HG02610 (cell line): ENCODE results near the gene SZT2.
A peak's percentile ranks its signal among the peaks of the same experiment; 100 is the strongest.
"Not testable (repeated sequence)": the region's sequence is repeated elsewhere in the genome, so short reads cannot be mapped to it uniquely, and the experiment has no call there.

Experiments used
- ATAC-seq: cut with Tn5 transposase; IDR thresholded peaks from one replicate; pipeline ENCODE4 v1.9.1; 2021; ENCODE audit warnings: mild to moderate bottlenecking, moderate library complexity; ENCODE audit not compliant: unreplicated experiment

Gene SZT2

GRCh38 chr1:43386676-43387075 lies 3.0 kb upstream of the SZT2 start:
- no peak for ATAC-seq

GRCh38 chr1:43387976-43388599 lies 1.6 kb upstream of the SZT2 start:
- no peak for ATAC-seq

DNA sequence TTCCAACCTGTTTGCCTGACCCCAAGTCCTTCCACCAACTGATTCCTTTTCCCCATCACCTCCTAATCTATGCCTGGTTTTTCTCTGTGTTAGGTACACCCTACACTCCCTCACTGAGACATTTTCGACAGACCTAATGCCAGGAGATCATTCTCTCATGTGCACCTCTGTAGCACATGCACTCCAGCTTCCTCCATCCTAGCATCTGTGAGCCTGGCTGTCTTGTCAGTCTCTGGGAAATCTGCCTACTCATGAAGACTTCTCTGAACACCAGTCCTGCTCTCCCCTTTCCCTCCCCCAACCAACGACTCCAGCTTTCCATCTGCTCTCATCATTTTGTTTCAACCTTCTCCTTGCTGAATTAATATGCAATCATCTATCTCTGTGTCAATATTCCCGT lies 1.1 kb upstream of the SZT2 start:
- no peak for ATAC-seq

DNA sequence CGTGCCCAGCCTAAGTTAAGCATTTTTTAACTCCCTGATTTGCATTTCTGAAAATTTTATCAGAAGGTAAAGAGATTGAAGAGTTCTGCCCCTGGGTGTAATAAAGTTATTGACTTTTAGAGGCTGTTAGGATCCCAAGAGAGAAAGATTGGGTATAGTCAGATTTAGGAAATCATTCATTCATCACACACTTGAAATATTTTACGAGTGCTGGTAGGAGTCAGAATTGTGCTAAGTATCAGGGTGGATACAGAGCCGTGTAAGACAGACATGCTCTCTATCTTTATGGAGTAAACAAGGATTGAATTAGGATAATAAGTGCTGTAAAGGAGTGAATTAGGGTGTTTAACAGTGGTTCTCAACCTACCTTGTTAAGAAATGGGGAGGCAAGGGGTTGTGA lies 3.0 kb downstream of the SZT2 start:
- ATAC-seq: no peak

- ATAC-seq: no peak
These were observed 5.8 kb downstream of the SZT2 start for GRCh38 chr1:43395523-43395922.

DNA sequence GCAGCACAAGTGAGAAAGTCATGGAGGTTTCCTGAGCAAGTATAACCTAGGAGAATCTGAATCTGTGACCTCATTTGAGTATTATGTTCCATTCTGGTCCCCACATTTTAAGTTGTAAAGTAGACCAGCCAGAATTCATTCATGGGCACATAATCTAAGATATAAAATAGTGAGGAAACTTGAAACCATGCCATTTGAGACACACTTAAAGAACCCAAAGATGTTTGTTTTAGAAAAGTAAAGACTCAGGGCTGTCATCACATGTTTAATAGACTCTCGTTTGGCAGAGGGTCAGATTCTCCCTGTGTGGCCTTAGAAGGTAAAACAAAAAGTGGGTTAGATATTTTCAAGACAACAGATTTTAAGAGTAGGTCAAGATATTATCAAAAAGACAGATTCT lies 6.4 kb downstream of the SZT2 start:
- ATAC-seq: no peak

GRCh38 chr1:43398227-43398626 lies 8.5 kb downstream of the SZT2 start:
- no peak for ATAC-seq

GRCh38 chr1:43400441-43400840 lies 10.7 kb downstream of the SZT2 start:
- ATAC-seq: not testable (repeated sequence)

DNA sequence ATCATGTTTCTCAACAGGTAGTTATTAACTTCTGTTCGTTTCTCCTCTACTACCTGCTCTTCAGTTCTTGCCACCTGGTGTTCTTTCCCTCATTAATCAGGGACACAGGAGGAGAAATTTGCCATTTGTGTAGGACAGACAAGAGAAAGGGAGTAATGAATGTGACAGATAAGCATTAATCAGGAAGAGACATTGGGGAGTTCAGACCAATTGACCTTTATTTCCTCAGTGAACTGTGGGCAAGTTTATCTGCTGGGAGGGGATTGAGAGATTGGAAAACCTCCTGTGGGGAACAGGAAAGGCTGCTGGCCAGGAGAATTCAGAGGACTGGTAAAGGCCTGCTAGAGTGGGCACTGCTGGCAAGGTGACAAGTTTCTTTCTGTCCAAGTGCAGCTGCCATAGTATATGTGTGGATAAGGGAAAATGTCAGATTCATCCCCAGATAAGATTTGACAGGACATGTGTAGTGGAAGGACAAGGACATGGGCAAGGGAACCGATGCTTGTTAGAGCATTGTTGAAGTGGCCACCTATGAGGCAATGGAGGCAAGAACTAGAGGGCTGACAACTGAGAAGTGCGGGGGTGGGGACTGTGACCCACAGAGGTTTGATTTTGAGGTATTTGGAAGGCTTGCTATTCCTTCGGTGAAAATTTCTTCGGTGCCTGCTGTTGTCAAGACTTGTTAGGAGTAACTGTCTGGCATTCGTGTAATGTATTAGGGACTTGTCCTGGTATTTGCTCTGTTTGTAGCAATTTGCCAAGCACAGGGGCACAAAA lies 12.6 kb downstream of the SZT2 start:
- ATAC-seq: no peak

DNA sequence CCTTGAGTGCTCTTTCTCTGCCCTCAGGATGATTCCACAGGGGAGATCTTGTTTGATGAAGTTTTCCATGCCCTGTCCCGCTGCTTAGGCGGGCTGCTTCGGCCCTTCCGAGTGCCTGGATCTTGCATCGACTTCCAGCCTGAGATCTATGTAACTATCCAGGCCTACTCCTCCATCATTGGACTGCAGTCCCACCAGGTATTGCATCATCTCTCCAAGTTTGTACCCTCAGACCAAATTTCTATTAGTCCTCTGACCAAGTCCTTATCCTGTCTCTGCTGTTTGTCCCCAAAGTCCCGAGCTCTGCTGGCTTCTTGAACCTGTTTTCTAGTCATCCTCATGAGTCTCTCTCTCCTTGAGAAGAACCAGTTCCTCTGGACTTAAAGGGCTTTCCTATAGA lies 14.7 kb downstream of the SZT2 start:
- ATAC-seq: no peak

GRCh38 chr1:43405219-43405875 lies 15.6 kb downstream of the SZT2 start:
- ATAC-seq: no peak

DNA sequence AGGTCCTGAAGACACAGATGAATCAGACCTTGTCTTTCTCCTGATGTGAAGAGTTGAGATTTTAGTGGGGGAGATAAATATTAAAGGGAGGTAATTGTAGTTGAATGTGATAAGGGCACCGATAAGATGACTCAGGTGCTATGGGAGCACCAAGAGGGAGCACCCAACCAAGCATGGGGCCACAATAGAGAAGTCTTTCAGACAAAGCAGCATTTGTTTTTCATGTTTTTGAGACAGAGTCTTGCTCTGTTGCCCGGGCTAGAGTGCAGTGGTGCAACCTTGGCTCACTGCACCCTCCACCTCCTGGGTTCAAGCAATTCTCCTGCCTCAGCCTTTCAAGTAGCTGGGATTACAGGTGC lies 16.2 kb downstream of the SZT2 start:
- ATAC-seq: no peak

DNA sequence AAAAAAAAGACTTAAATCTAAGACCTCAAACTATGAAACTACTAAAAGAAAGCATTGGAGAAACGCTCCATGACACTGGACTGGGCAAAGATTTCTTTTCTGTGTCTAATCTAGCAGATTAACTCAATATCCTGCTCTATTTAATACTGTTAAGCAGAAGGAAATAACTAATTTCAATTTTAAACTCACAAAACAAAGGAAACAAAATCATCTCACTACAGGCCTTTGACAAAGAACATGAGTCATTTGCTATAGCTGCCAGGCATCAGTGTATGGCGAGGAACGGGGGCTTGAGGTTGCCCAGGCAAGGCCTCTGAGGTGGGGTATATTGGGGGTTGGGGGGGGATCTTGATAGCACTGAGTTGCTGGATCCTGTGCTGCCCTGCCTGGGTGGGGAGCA lies 20.9 kb downstream of the SZT2 start:
- ATAC-seq: no peak

- not testable (repeated sequence) for ATAC-seq
These were observed 23.7 kb downstream of the SZT2 start for GRCh38 chr1:43413426-43413825.

DNA sequence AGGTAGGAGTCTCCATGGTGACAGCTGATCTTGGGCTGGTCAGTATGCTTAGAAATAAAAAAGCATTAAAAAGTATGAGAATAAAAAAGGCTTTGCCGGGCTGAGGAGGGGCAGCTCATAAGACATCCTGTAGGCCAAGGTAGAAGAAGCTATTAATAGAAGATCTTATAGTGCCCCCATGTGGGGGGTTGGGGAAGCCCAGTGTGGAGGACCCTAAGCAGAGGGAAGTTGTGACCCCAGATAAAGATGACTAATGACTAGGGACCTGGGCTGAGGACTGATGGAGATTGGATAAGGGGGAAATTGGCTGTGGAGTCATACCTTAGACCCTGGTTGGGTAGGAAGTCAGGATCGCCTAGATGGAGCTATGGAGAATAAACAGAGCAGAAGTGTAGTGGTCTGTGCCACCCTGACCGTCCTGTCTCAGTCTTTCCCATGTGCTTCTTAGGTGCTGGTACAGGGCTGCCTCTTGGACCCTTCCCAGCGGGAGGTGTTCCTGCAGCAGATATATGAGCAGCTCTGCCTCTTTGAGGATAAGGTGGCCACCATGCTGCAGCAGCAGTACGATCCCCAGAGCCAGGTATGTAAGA lies 25.0 kb downstream of the SZT2 start:
- ATAC-seq: no peak

DNA sequence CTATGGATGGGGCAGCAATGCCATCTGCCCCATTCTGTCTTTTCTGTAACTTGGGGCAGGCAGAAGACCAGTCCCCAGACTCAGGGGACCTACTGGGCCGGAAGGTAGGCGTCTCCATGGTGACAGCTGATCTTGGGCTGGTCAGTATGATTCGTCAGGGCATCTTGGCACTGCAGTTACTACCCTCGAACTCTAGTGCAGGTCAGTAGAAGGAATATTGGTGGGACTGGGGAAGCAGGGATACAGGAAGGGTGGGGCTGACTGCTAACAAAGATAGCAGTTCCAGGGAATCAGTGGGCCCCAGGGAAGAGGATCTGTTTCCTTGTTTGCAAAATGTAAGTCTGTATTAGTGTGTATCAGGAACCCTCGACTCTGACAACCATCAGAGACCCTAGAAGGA lies 26.2 kb downstream of the SZT2 start:
- ATAC-seq: no peak

- ATAC-seq: peak; percentile 69
These were observed 29.2 kb downstream of the SZT2 start for GRCh38 chr1:43418858-43419257.

DNA sequence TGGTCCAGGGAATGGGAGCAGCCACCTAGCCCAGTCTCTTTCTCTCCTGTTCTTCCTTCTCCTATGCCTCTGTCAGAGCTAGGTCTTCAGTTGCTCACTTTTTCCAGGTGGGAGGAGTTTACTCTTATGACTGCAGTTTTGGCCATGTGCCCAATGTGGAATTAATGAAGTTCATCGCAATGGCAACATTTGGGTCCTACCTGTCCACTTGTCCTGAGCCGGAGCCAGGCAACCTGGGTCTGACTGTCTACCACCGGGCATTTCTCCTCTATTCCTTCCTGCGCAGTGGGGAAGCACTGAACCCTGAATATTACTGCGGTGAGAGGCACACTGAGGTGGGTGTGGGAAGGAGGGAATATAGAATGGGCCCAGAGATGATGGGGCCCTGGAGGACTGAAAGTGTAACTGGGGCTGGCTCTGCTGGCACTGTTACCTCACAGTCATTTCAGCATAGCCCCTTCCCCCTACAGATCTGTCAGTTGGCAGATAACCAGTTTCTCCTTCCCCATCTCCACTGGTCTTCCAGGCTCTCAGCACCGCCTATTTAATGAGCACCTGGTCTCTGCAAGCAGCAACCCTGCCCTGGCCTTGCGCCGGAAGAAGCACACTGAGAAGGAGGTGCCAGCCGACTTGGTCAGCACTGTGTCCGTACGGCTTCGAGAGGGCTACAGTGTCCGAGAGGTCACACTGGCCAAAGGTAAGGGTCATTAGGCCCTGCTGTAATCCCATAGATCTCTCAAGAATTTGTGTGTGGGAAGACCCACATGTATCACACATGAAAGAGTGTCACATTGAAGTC lies 30.1 kb downstream of the SZT2 start:
- no peak for ATAC-seq

- no peak for ATAC-seq
These were observed 31.2 kb downstream of the SZT2 start for GRCh38 chr1:43420874-43421273.

DNA sequence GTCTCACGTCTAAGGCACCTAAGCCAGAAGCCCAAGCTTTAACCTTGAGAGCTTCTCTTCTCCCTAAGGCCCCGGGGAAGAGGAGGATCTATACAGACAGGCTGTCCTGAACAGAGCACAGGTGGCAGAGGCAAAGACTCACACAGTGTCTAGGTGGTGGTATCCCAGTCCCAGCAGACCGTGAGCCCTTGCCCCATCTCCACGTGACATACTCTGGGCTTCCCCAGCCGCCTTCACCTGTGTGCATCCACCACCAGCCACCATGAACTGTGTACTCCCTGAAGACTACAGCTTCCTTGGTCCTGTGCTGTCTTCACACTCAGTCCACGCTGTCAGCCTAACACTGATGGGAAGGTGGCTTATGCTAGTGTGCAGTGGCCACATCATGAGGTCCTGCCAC lies 31.7 kb downstream of the SZT2 start:
- no peak for ATAC-seq
